GM18520 (cell line): Measurements from ENCODE around the gene KLHDC4.
A peak's percentile ranks its signal among the peaks of the same experiment; 100 is the strongest.

Source experiments
- ATAC-seq: cut with Tn5 transposase; IDR thresholded peaks from one replicate; pipeline ENCODE4 v1.9.1; 2021; ENCODE audit not compliant: unreplicated experiment

The KLHDC4 gene

GRCh38 chr16:87701505-87701921 lies 64.3 kb downstream of the KLHDC4 start:
- no peak for ATAC-seq

- ATAC-seq, result no peak
Observed at GRCh38 chr16:87701078-87701460, 64.7 kb downstream of the KLHDC4 start.

- no peak for ATAC-seq
Observed at GRCh38 chr16:87700406-87701077, 65.2 kb downstream of the KLHDC4 start.

GRCh38 chr16:87698676-87699199 lies 67.0 kb downstream of the KLHDC4 start:
- ATAC-seq, result no peak

- peak; percentile 47 for ATAC-seq
Observed at GRCh38 chr16:87698241-87698640, 67.5 kb downstream of the KLHDC4 start.

- no peak for ATAC-seq
Observed at GRCh38 chr16:87697792-87698191, 68.0 kb downstream of the KLHDC4 start.

- no peak for ATAC-seq
Observed at GRCh38 chr16:87697256-87697655, 68.5 kb downstream of the KLHDC4 start.

- ATAC-seq, result no peak
Observed at GRCh38 chr16:87696726-87697125, 69.1 kb downstream of the KLHDC4 start.

GRCh38 chr16:87695534-87695933 lies 70.3 kb downstream of the KLHDC4 start:
- ATAC-seq, result no peak

GRCh38 chr16:87694441-87695125 lies 71.2 kb downstream of the KLHDC4 start:
- no peak for ATAC-seq

- no peak for ATAC-seq
Observed at GRCh38 chr16:87693827-87694226, 72.0 kb downstream of the KLHDC4 start.

- ATAC-seq, result no peak
Observed at GRCh38 chr16:87692756-87693155, 73.0 kb downstream of the KLHDC4 start.

- ATAC-seq, result no peak
Observed at GRCh38 chr16:87692176-87692575, 73.6 kb downstream of the KLHDC4 start.

- no peak for ATAC-seq
Observed at GRCh38 chr16:87691686-87692079, 74.1 kb downstream of the KLHDC4 start.

GRCh38 chr16:87690911-87691685 lies 74.7 kb downstream of the KLHDC4 start:
- no peak for ATAC-seq

- no peak for ATAC-seq
Observed at GRCh38 chr16:87689956-87690465, 75.8 kb downstream of the KLHDC4 start.

GRCh38 chr16:87688876-87689815 lies 76.6 kb downstream of the KLHDC4 start:
- ATAC-seq, result no peak

- ATAC-seq, result no peak
Observed at GRCh38 chr16:87687998-87688529, 77.7 kb downstream of the KLHDC4 start.

- ATAC-seq, result no peak
Observed at GRCh38 chr16:87687126-87687910, 78.5 kb downstream of the KLHDC4 start.
